SK-N-SH treated with all-trans-retinoic acid at 6 μM for 48 hours (cell line): ENCODE data around the gene TMEM254.
"Not testable (repeated sequence)": the region's sequence is repeated elsewhere in the genome, so short reads cannot be mapped to it uniquely, and the experiment has no call there.

Source experiments
- ATAC-seq: fragments of 200-7000 bp; cut with Tn5 transposase; 3 replicates; pipeline ENCODE4 v1.9.1; 2020; ENCODE audit warnings: mild to moderate bottlenecking, moderate library complexity
- ARNTL ChIP-seq: fragments of 450-650 bp; formaldehyde crosslinking; IDR thresholded peaks from 2 replicates; pipeline ENCODE4 v1.5.0; 2020; ENCODE audit warnings: low read depth, mild to moderate bottlenecking, moderate library complexity, borderline replicate concordance
- BACH2 ChIP-seq: fragments of 250-450 bp; sonication (Bioruptor Pico); IDR thresholded peaks from 2 replicates; pipeline ENCODE4 v1.9.0; 2021; ENCODE audit warnings: mild to moderate bottlenecking, borderline replicate concordance
- ESRRG ChIP-seq: fragments of 250-450 bp; sonication (Bioruptor Pico); IDR thresholded peaks from 2 replicates; pipeline ENCODE4 v1.6.1; 2021; ENCODE audit warnings: mild to moderate bottlenecking
- GLIS3 ChIP-seq: fragments of 250-450 bp; sonication (Bioruptor Pico); IDR thresholded peaks from 2 replicates; pipeline ENCODE4 v1.5.0; 2020; ENCODE audit warnings: mild to moderate bottlenecking, moderate library complexity
- ISL1 ChIP-seq: fragments of 250-450 bp; sonication (Bioruptor Pico); IDR thresholded peaks from 2 replicates; pipeline ENCODE4 v2.1.2; 2022; ENCODE audit warnings: mild to moderate bottlenecking, moderate library complexity
- OSR1 ChIP-seq: fragments of 250-450 bp; sonication (Bioruptor Pico); IDR thresholded peaks from 2 replicates; pipeline ENCODE4 v1.8.0; 2022; ENCODE audit warnings: moderate library complexity, mild to moderate bottlenecking, inconsistent platforms
- RARB ChIP-seq: fragments of 250-450 bp; sonication (Bioruptor Pico); IDR thresholded peaks from 2 replicates; pipeline ENCODE4 v1.8.0; 2021; ENCODE audit warnings: mild to moderate bottlenecking, moderate library complexity
- SNAI2 ChIP-seq: fragments of 250-450 bp; sonication (Bioruptor Pico); IDR thresholded peaks from 2 replicates; pipeline ENCODE4 v1.5.0; 2020; ENCODE audit warnings: mild to moderate bottlenecking, moderate library complexity
- TCF4 ChIP-seq: fragments of 250-450 bp; sonication (Bioruptor Pico); IDR thresholded peaks from 2 replicates; pipeline ENCODE4 v1.8.0; 2021; ENCODE audit warnings: mild to moderate bottlenecking, moderate library complexity, borderline replicate concordance
- ZC3H10 ChIP-seq: fragments of 250-450 bp; sonication (Bioruptor Pico); IDR thresholded peaks from 2 replicates; pipeline ENCODE4 v1.5.1; 2021; ENCODE audit warnings: mild to moderate bottlenecking, moderate library complexity
- ZFP30 ChIP-seq: fragments of 450-650 bp; formaldehyde crosslinking; IDR thresholded peaks from 2 replicates; pipeline ENCODE4 v1.5.0; 2022; ENCODE audit warnings: mild to moderate bottlenecking, moderate library complexity
- ZNF565 ChIP-seq: fragments of 450-650 bp; formaldehyde crosslinking; conservative IDR thresholded peaks from 2 replicates; pipeline ENCODE4 v1.5.0; 2020; ENCODE audit warnings: low read depth, mild to moderate bottlenecking, moderate library complexity
- ZNF70 ChIP-seq: fragments of 450-650 bp; formaldehyde crosslinking; IDR thresholded peaks from 2 replicates; pipeline ENCODE4 v1.5.0; 2020; ENCODE audit warnings: mild to moderate bottlenecking, moderate library complexity
- ZNF8 ChIP-seq: fragments of 450-650 bp; formaldehyde crosslinking; IDR thresholded peaks from 2 replicates; pipeline ENCODE4 v1.5.0; 2020; ENCODE audit warnings: mild to moderate bottlenecking, moderate library complexity
- TF ChIP-seq, protein P1 (sequence below): fragments of 250-450 bp; sonication (Bioruptor Pico); IDR thresholded peaks from 2 replicates; pipeline ENCODE4 v1.8.0; 2020; ENCODE audit warnings: mild to moderate bottlenecking, moderate library complexity, borderline replicate concordance
- TF ChIP-seq, protein P2 (sequence below): fragments of 250-450 bp; sonication (Bioruptor Pico); IDR thresholded peaks from 2 replicates; pipeline ENCODE4 v1.5.0; 2020; ENCODE audit warnings: mild to moderate bottlenecking, moderate library complexity
- TF ChIP-seq, protein P3 (sequence below): fragments of 250-450 bp; sonication (Bioruptor Pico); IDR thresholded peaks from 2 replicates; pipeline ENCODE4 v1.8.0; 2021; ENCODE audit warnings: low read depth, mild to moderate bottlenecking, moderate library complexity, borderline replicate concordance

TMEM254 gene

DNA sequence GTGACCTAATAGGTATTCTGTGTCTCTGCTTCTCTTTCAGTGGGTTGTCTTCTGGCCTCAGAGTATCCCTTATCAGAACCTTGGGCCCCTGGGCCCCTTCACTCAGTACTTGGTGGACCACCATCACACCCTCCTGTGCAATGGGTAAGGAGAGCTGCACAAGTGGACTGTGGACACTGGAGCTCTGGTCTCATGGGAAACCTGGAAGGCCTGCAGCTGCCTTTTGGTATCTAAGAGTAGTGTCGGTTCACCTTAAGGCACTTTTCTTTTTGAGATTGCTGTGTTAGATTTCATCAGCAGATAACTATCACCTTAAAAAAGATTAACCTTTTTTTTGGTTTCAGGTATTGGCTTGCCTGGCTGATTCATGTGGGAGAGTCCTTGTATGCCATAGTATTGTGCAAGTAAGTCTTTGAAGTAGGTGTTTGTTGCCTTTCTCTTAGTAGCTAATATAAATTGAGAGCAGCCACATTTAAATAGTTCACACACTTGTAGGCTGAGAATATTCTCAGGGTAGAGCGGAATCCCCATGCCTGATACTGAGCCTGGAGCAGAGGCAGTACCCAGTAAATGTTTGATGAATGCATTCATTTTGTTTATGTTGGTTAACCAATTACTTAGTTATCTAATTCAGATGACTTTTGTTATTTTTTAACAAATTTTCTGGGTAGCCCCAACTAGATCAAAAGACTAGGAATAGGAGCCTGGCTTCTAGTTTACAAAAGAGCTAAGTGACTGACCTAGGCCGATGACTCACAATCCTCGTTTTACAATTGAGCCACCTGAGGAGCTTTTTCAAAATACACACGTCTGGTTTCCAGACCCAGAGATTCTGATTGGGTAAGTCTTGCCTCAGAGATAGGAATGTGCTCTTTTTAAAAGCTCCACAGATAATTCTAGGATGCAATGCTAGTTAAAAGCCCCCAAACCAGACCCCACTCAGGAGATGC, 3.6 kb downstream of the TMEM254 start:
- ATAC-seq: no peak
- TF ChIP-seq ZNF8 (CRISPR knock-in tag): no peak
- TF ChIP-seq, protein P1, sequence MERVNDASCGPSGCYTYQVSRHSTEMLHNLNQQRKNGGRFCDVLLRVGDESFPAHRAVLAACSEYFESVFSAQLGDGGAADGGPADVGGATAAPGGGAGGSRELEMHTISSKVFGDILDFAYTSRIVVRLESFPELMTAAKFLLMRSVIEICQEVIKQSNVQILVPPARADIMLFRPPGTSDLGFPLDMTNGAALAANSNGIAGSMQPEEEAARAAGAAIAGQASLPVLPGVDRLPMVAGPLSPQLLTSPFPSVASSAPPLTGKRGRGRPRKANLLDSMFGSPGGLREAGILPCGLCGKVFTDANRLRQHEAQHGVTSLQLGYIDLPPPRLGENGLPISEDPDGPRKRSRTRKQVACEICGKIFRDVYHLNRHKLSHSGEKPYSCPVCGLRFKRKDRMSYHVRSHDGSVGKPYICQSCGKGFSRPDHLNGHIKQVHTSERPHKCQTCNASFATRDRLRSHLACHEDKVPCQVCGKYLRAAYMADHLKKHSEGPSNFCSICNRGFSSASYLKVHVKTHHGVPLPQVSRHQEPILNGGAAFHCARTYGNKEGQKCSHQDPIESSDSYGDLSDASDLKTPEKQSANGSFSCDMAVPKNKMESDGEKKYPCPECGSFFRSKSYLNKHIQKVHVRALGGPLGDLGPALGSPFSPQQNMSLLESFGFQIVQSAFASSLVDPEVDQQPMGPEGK: no peak
- no peak for TF ChIP-seq SNAI2 (CRISPR knock-in tag)
- TF ChIP-seq GLIS3 (CRISPR knock-in tag): no peak
- no peak for TF ChIP-seq ZC3H10
- TF ChIP-seq, protein P2, sequence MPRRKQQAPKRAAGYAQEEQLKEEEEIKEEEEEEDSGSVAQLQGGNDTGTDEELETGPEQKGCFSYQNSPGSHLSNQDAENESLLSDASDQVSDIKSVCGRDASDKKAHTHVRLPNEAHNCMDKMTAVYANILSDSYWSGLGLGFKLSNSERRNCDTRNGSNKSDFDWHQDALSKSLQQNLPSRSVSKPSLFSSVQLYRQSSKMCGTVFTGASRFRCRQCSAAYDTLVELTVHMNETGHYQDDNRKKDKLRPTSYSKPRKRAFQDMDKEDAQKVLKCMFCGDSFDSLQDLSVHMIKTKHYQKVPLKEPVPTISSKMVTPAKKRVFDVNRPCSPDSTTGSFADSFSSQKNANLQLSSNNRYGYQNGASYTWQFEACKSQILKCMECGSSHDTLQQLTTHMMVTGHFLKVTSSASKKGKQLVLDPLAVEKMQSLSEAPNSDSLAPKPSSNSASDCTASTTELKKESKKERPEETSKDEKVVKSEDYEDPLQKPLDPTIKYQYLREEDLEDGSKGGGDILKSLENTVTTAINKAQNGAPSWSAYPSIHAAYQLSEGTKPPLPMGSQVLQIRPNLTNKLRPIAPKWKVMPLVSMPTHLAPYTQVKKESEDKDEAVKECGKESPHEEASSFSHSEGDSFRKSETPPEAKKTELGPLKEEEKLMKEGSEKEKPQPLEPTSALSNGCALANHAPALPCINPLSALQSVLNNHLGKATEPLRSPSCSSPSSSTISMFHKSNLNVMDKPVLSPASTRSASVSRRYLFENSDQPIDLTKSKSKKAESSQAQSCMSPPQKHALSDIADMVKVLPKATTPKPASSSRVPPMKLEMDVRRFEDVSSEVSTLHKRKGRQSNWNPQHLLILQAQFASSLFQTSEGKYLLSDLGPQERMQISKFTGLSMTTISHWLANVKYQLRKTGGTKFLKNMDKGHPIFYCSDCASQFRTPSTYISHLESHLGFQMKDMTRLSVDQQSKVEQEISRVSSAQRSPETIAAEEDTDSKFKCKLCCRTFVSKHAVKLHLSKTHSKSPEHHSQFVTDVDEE: no peak
- no peak for TF ChIP-seq ESRRG (CRISPR knock-in tag)
- TF ChIP-seq ZNF565: no peak
- TF ChIP-seq RARB (CRISPR knock-in tag): no peak
- TF ChIP-seq ARNTL (CRISPR knock-in tag): no peak
- TF ChIP-seq ZNF70 (CRISPR knock-in tag): no peak
- TF ChIP-seq ISL1: no peak
- TF ChIP-seq, protein P3, sequence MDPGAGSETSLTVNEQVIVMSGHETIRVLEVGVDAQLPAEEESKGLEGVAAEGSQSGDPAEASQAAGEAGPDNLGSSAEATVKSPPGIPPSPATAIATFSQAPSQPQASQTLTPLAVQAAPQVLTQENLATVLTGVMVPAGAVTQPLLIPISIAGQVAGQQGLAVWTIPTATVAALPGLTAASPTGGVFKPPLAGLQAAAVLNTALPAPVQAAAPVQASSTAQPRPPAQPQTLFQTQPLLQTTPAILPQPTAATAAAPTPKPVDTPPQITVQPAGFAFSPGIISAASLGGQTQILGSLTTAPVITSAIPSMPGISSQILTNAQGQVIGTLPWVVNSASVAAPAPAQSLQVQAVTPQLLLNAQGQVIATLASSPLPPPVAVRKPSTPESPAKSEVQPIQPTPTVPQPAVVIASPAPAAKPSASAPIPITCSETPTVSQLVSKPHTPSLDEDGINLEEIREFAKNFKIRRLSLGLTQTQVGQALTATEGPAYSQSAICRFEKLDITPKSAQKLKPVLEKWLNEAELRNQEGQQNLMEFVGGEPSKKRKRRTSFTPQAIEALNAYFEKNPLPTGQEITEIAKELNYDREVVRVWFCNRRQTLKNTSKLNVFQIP: no peak

DNA sequence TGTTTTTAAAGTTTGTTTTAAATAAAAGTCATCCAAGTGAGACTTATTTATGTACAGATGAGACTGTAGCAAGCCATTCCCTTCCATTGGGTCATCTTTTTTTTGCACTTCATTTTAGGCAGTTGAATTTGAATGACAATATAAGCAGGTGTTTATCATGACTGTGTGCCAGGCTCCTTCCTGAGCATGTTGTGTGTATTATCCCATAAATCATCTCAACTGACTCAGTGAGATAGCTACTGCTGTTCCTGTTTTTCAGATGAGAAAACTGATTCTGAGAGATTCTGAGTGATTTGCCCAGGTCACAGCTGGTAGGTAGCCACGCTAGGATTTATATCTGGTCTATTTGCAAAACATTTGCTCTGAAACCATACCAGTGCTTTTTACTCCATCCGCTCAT, 11.7 kb downstream of the TMEM254 start:
- TF ChIP-seq ZC3H10 (no peak), GLIS3 (CRISPR knock-in tag) (no peak), ARNTL (CRISPR knock-in tag) (no peak), OSR1 (CRISPR knock-in tag) (no peak), RARB (CRISPR knock-in tag) (no peak), TCF4 (no peak), ZFP30 (no peak), SNAI2 (CRISPR knock-in tag) (no peak), ZNF8 (CRISPR knock-in tag) (no peak)
- TF ChIP-seq, protein P2: no peak
- TF ChIP-seq, protein P1: no peak
- ATAC-seq: no peak

DNA sequence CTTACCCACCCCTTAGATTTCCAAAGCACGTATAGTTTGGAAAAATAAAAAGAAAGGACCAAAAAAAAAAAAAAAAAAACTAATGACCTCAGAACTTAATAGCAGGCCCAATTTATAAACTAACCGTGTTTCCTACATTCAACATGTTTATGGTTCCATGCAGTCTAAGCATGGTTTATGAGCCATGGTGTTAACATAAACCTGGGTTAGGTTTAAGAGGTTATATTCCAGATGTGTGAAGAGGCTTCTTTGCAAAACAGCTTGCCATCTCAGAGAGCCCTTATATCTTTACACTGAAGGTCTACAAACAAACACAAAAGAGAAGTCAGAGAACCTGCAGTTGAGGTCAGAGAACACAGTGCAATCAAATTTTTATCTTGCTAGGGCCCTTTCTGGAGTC, 15.8 kb downstream of the TMEM254 start:
- no peak for ATAC-seq
- TF ChIP-seq ESRRG (CRISPR knock-in tag) (no peak), BACH2 (CRISPR knock-in tag) (no peak), ISL1 (no peak), ARNTL (CRISPR knock-in tag) (no peak)

DNA sequence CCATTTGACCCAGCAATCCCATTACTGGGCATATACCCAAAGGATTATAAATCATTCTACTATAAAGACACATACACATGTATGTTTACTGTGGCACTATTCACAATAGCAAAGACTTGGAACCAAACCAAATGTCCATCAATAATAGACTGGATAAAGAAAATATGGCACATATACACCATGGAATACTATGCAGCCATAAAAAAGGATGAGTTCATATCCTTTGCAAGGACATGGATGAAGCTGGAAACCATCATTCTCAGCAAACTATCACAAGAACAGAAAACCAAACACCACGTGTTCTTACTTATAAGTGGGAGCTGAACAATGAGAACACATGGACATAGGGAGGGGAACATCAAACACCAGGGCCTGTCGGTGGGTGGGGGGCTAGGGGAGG, 19.8 kb downstream of the TMEM254 start:
- ATAC-seq: not testable (repeated sequence)

DNA sequence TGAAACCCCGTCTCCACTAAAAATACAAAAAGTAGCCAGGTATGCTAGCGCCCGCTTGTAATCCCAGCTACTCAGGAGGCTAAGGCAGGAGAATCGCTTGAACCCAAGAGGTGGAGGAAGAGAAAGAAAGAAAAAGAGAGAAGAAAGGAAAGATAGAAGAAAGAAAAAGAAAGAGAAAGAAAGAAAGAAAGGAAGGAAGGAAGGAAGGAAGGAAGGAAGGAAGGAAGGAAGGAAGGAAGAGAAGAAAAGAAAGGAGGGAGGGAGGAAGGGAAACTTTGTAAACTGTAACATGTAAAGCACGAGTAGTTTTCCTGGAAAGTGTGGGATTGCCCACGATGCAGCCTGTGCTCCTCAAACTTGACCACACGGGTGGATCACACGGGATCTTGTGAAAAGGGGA, 20.8 kb downstream of the TMEM254 start:
- ATAC-seq: not testable (repeated sequence)
